Transverse colon (tissue), 3 donors: ENCODE data around the gene FAM120AOS.

Source experiments
- CTCF ChIP-seq, 5 experiments: fragments of 200-600 bp in 3 of 5; fragments of 450-650 bp in 2 of 5; sonication (generic) in 3 of 5; IDR thresholded peaks; 1 replicate in 2 of 5; 2 replicates in 3 of 5; pipeline ENCODE4 v1.5.1; 2016 to 2017; ENCODE audit warnings: antibody characterized with exemption in 5 of 5, inconsistent platforms in 3 of 5, mild to moderate bottlenecking in 2 of 5, moderate library complexity in 1 of 5
- EP300 ChIP-seq: sonication (generic); formaldehyde crosslinking; IDR thresholded peaks from one replicate; pipeline ENCODE4 v1.6.1; 2017; ENCODE audit warnings: antibody characterized with exemption, low read depth
- POLR2A ChIP-seq: fragments of 450-650 bp; IDR thresholded peaks from one replicate; pipeline ENCODE4 v1.6.1; 2016; ENCODE audit warnings: antibody characterized with exemption, mild to moderate bottlenecking, moderate library complexity

GRCh38 chr9:93491593-93492232, 38.3 kb upstream of the FAM120AOS start:
- TF ChIP-seq CTCF (IDR thresholded peaks at IDR 0.05) (no peak), EP300 (no peak), POLR2A (no peak)
